Endothelial cell of umbilical vein (primary cell): ENCODE measurements around the gene TET2. TPM values are rescaled to one million over a fixed set of nuclear protein-coding genes. Genes with fewer than 3 reads are reported as not detected.

ENCODE experiments used
- BruUV-seq: library from RNA; stranded (reverse); fragments of 400-500 nt; replicated peaks from 2 replicates; lab custom pipeline; 2021; lab: Mats Ljungman, UMichigan
- CTCF ChIA-PET: fragments of 300-600, 350-600 bp; sonication (Branson Sonifier 250); formaldehyde crosslinking; loops from one replicate; lab custom pipeline; 2021; ENCODE audit warnings: antibody characterized with exemption, inconsistent platforms; lab: Charles Lee
- POLR2A ChIA-PET: fragments of 300-600, 350-600 bp; sonication (Branson Sonifier 250); formaldehyde crosslinking; loops from one replicate; lab custom pipeline; 2021; ENCODE audit warnings: antibody characterized with exemption, inconsistent platforms; lab: Charles Lee
- DNase-seq: peaks from one replicate; pipeline ENCODE4 v3.0.0-alpha.2; 2011; ENCODE audit warnings: low read depth, low spot score
- FAIRE-seq: peaks from 2 replicates; lab custom pipeline; 2011; peaks lifted over from hg19 to GRCh38; lab: Jason Lieb, UNC
- H2AFZ ChIP-seq: 2 replicates; pipeline ENCODE4 v1.6.0; 2012; ENCODE audit warnings: low read depth, low read length, control low read depth, inconsistent platforms
- H3K27ac ChIP-seq: 2 replicates; pipeline ENCODE4 v1.5.1; 2011; ENCODE audit warnings: low read depth, mild to moderate bottlenecking, control low read depth, low read length, moderate library complexity; ENCODE audit not compliant: insufficient read depth
- H3K27me3 ChIP-seq, 2 experiments: 2 replicates each; pipeline versions ENCODE4 v1.6.0 to v1.6.1; 2011; ENCODE audit warnings: low read length in 2 of 2, mixed read lengths in 1 of 2; ENCODE audit not compliant: control insufficient read depth in 2 of 2, insufficient read depth in 2 of 2
- H3K36me3 ChIP-seq, 2 experiments: 2 replicates in 1 of 2; 3 replicates in 1 of 2; pipeline ENCODE4 v1.5.1; 2011; ENCODE audit warnings: low read length in 2 of 2, mild to moderate bottlenecking in 1 of 2, moderate library complexity in 1 of 2; ENCODE audit not compliant: control insufficient read depth in 2 of 2, insufficient read depth in 2 of 2; ENCODE audit errors: extremely low read depth in 1 of 2
- H3K4me1 ChIP-seq: 3 replicates; pipeline ENCODE4 v1.5.1; 2011; ENCODE audit warnings: mild to moderate bottlenecking, low read length; ENCODE audit not compliant: control insufficient read depth, insufficient read depth; ENCODE audit errors: extremely low read depth
- H3K4me2 ChIP-seq: 2 replicates; pipeline ENCODE4 v1.6.1; 2011; ENCODE audit warnings: low read length, control low read depth, mixed read lengths; ENCODE audit not compliant: insufficient read depth
- H3K4me3 ChIP-seq, 3 experiments: fragments of 200-600 bp in 1 of 3; sonication (generic), shearing (Covaris generic) in 1 of 3; replicated peaks in 1 of 3; 2 replicates each; pipeline ENCODE4 v1.5.1; 2011 to 2016; ENCODE audit warnings: control low read depth in 3 of 3, low read length in 3 of 3, mild to moderate bottlenecking in 2 of 3, inconsistent platforms in 1 of 3, low read depth in 1 of 3, moderate library complexity in 1 of 3; ENCODE audit not compliant: insufficient read depth in 1 of 3
- H3K79me2 ChIP-seq: 2 replicates; pipeline ENCODE4 v1.6.0; 2012; ENCODE audit warnings: low read length, inconsistent platforms; ENCODE audit not compliant: control insufficient read depth, insufficient read depth
- H3K9ac ChIP-seq: replicated peaks from 2 replicates; pipeline ENCODE3; 2011; ENCODE audit warnings: low read length, control low read depth; ENCODE audit not compliant: insufficient read depth; ENCODE audit errors: extremely low read depth
- H3K9me1 ChIP-seq: replicated peaks from 3 replicates; pipeline ENCODE4 v1.6.0; 2011; ENCODE audit warnings: mild to moderate bottlenecking, low read length; ENCODE audit not compliant: control insufficient read depth, insufficient read depth; ENCODE audit errors: extremely low read depth
- H3K9me3 ChIP-seq: replicated peaks from 2 replicates; pipeline ENCODE4 v1.5.1; 2012; ENCODE audit warnings: low read length, inconsistent platforms; ENCODE audit not compliant: control insufficient read depth, insufficient read depth
- H4K20me1 ChIP-seq: replicated peaks from 2 replicates; pipeline ENCODE3; 2011; ENCODE audit warnings: mild to moderate bottlenecking, low read length; ENCODE audit not compliant: control insufficient read depth, insufficient read depth; ENCODE audit errors: extremely low read depth
- EZH2 ChIP-seq: IDR thresholded peaks from 2 replicates; pipeline ENCODE4 v1.6.1; 2012; ENCODE audit warnings: borderline replicate concordance, low read depth, mild to moderate bottlenecking, moderate library complexity, low read length, inconsistent platforms; ENCODE audit not compliant: severe bottlenecking
- FOS ChIP-seq: IDR thresholded peaks from 2 replicates; pipeline ENCODE4 v1.6.1; 2011; ENCODE audit warnings: mild to moderate bottlenecking, low read length, moderate library complexity, borderline replicate concordance; ENCODE audit not compliant: insufficient read depth
- GATA2 ChIP-seq: IDR thresholded peaks from 2 replicates; pipeline ENCODE4 v1.7.0; 2011; ENCODE audit warnings: low read depth, mild to moderate bottlenecking, moderate library complexity, mixed read lengths, low read length; ENCODE audit not compliant: insufficient read length, insufficient read depth
- JUN ChIP-seq: IDR thresholded peaks from 2 replicates; pipeline ENCODE4 v1.6.1; 2011; ENCODE audit warnings: borderline replicate concordance, low read depth; ENCODE audit not compliant: insufficient read length, insufficient read depth
- MYC ChIP-seq: IDR thresholded peaks from one replicate; pipeline ENCODE4 v1.6.1; 2011; ENCODE audit warnings: mild to moderate bottlenecking, low read depth, low read length
- POLR2A ChIP-seq: IDR thresholded peaks from 2 replicates; pipeline ENCODE4 v1.6.1; 2012; ENCODE audit warnings: low read depth, mild to moderate bottlenecking, control low read depth, low read length
- POLR2AphosphoS5 ChIP-seq: IDR thresholded peaks from 2 replicates; pipeline ENCODE4 v1.6.1; 2012; ENCODE audit warnings: low read depth, mild to moderate bottlenecking, control low read depth, low read length, moderate library complexity; ENCODE audit not compliant: insufficient read depth
- dilution Hi-C: fragments of 300-500 bp; cut with MboI; formaldehyde crosslinking; loops from one replicate; pipeline ENCODE4 v1.15.0; 2019; ENCODE audit warnings: low sequenced_read_pairs; ENCODE audit not compliant: extremely low pct_ligation_motif_present
- intact Hi-C: fragments of 100-400 bp; cut with micrococcal nuclease; formaldehyde crosslinking; loops from one replicate; pipeline ENCODE4 v1.10.0; 2022
- polyA plus RNA-seq, 4 experiments: library from polyadenylated mRNA; depleted of rRNA in 3 of 4; stranded (reverse) in 3 of 4; unstranded in 1 of 4; fragments of >200 nt; gene quantifications; 2 replicates each; pipeline versions ENCODE4 v1.2.1 to v1.2.3, GENCODE V29; 2011 to 2012; ENCODE audit warnings: missing spikeins in 1 of 4
- total RNA-seq: library from RNA; stranded (reverse); gene quantifications from 2 replicates; pipeline ENCODE4 v1.2.3, GENCODE V29; 2021
- TF ChIP-seq, protein P1 (sequence below): IDR thresholded peaks from 2 replicates; pipeline ENCODE4 v1.6.1; 2011; ENCODE audit not compliant: insufficient read depth, insufficient read length
- TF ChIP-seq, protein P2 (sequence below), 2 donors: IDR thresholded peaks; 1 replicate in 1 of 2; 2 replicates in 1 of 2; pipeline ENCODE4 v1.5.1; 2011; ENCODE audit warnings: low read length in 2 of 2, mild to moderate bottlenecking in 2 of 2, moderate library complexity in 2 of 2, control low read depth in 1 of 2, inconsistent platforms in 1 of 2, low read depth in 1 of 2; ENCODE audit not compliant: insufficient read depth in 1 of 2; ENCODE audit errors: extremely low read depth in 1 of 2

The TET2 gene
- total and polyA plus RNA-seq, 2 donors (not counting 3 experiments of a cell fraction or from before 2014, with no cell fraction given) = 4.8 to 17.5 TPM

DNA sequence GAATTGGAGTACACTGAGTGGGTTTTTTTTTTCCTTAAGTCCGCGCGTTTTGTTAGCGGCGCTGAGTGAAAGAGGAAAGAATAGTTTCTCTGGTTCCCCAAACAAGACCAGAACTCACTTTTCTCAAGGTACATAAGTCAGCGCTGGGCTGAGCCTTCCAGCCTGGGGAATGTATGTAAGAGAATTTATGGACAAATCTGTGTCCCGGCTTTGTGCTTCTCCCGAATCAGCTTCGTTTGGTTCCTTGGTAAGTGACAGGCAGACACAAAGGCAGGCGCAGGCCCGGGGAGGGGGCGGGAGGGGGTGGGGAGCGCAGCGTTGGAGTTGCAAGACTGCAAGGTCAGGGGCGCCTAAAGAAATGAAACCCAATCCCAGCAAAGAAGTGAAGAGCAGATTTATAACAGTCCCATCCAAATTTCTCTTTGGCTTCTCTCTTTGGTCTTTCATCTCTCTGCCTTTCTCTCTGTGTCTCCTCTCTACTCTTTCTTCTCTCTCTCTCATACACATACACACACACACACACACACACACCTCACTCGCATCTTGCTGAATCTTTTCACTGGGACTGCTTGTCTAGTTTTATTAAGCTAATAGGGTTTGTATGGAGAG, 981 bp downstream of the TET2 start:
- Histone ChIP-seq H3K9me3 (no peaks in the 10 kb centered on the region), H3K9me1 (no peaks in the 10 kb centered on the region), H3K79me2 (peaks cover 44% of the 10 kb centered on the region), H3K36me3 (no peaks in the 10 kb centered on the region), H4K20me1 (peaks cover 4% of the 10 kb centered on the region), H3K4me2 (peak overlapping the region; percentile 100), H3K9ac (peak overlapping the region; percentile 99), H2AFZ (peak overlapping the region; percentile 87), H3K27ac (peak overlapping the region; percentile 98), H3K4me1 (peaks cover 23% of the 10 kb centered on the region), H3K27me3 (no peaks in the 10 kb centered on the region), H3K4me3 (peak overlapping the region; percentile 79 to 100 (median 100))
- CTCF ChIA-PET = interaction anchor here (1.0 to 2.4 kb wide), 4 partner anchors 47 to 326 kb away, joined by 3 to 21 read pairs (median 5); partner anchors contain the start of gene PPA2
- POLR2A ChIA-PET = interaction anchor here (0.6 to 0.7 kb wide), 2 partner anchors 30 to 561 kb away, joined by 4 to 5 read pairs; partner anchors contain the start of gene GSTCD
- dilution Hi-C loops (no loop called here), intact Hi-C loops (loop anchor here (1.0 to 10.0 kb wide), 5 partner anchors 50 to 561 kb away; partner anchors contain the start of genes GSTCD and INTS12)
- BruUV-seq = TSS peak; percentile 46
- no peak for FAIRE-seq
- no peak for TF ChIP-seq FOS
- no peak for TF ChIP-seq POLR2AphosphoS5
- TF ChIP-seq MYC = no peak
- TF ChIP-seq EZH2 = no peak
- TF ChIP-seq GATA2 = no peak
- TF ChIP-seq, protein P1, sequence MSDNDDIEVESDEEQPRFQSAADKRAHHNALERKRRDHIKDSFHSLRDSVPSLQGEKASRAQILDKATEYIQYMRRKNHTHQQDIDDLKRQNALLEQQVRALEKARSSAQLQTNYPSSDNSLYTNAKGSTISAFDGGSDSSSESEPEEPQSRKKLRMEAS = no peak
- TF ChIP-seq, protein P2, sequence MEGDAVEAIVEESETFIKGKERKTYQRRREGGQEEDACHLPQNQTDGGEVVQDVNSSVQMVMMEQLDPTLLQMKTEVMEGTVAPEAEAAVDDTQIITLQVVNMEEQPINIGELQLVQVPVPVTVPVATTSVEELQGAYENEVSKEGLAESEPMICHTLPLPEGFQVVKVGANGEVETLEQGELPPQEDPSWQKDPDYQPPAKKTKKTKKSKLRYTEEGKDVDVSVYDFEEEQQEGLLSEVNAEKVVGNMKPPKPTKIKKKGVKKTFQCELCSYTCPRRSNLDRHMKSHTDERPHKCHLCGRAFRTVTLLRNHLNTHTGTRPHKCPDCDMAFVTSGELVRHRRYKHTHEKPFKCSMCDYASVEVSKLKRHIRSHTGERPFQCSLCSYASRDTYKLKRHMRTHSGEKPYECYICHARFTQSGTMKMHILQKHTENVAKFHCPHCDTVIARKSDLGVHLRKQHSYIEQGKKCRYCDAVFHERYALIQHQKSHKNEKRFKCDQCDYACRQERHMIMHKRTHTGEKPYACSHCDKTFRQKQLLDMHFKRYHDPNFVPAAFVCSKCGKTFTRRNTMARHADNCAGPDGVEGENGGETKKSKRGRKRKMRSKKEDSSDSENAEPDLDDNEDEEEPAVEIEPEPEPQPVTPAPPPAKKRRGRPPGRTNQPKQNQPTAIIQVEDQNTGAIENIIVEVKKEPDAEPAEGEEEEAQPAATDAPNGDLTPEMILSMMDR (IDR thresholded peaks at IDR 0.05; ENCODE audit: extremely low read depth in 1 of 2, insufficient read depth in 1 of 2, low read depth in 1 of 2, low read length in 2 of 2) = no peak
- TF ChIP-seq JUN = no peak
- TF ChIP-seq POLR2A = no peak
- peak; percentile 74 for DNase-seq
